HEK293 (cell line): Measurements from ENCODE around the gene KMO.

ENCODE experiments used
- CTCF ChIA-PET: fragments of 350-600 bp; formaldehyde crosslinking; extraction: SDS; loops from one replicate; lab custom pipeline; 2021; ENCODE audit warnings: antibody characterized with exemption; lab: Yijun Ruan, JAX
- POLR2A ChIA-PET: fragments of 300-600 bp; formaldehyde crosslinking; extraction: SDS; loops from one replicate; lab custom pipeline; 2020; ENCODE audit warnings: antibody characterized with exemption, inconsistent platforms; lab: Yijun Ruan, JAX
- H3K27ac ChIP-seq: fragments of 200-500 bp; sonication (Bioruptor generic); 2 replicates; pipeline ENCODE4 v1.5.1; 2014; ENCODE audit warnings: low read depth, low read length, control low read depth, inconsistent platforms; ENCODE audit errors: extremely low read depth
- H3K36me3 ChIP-seq, 2 experiments: fragments of 200-500 bp in 1 of 2; sonication (Bioruptor generic) in 1 of 2; 1 replicate in 1 of 2; 2 replicates in 1 of 2; pipeline ENCODE4 v1.5.1; 2014 to 2017; ENCODE audit warnings: inconsistent platforms in 2 of 2, low read length in 2 of 2; ENCODE audit not compliant: control insufficient read depth in 2 of 2, insufficient read depth in 1 of 2
- H3K4me1 ChIP-seq: fragments of 200-500 bp; sonication (Bioruptor generic); 2 replicates; pipeline ENCODE4 v1.5.1; 2014; ENCODE audit warnings: mild to moderate bottlenecking, low read length, inconsistent platforms; ENCODE audit not compliant: control insufficient read depth, insufficient read depth
- H3K4me3 ChIP-seq: 2 replicates; pipeline ENCODE4 v1.5.1; 2011; ENCODE audit warnings: low read depth, mild to moderate bottlenecking, control low read depth, low read length, moderate library complexity
- H3K9me3 ChIP-seq: fragments of 200-500 bp; sonication (Bioruptor generic); 2 replicates; pipeline ENCODE4 v1.5.1; 2014; ENCODE audit warnings: low read depth, low read length, inconsistent platforms; ENCODE audit not compliant: control insufficient read depth, insufficient read depth
- OVOL3 ChIP-seq: fragments of 450-650 bp; formaldehyde crosslinking; IDR thresholded peaks from 2 replicates; pipeline ENCODE4 v1.5.1; 2016; ENCODE audit warnings: missing biosample characterization, missing genetic modification characterization
- TRIM28 ChIP-seq: IDR thresholded peaks from 2 replicates; pipeline ENCODE4 v1.6.1; 2011; ENCODE audit warnings: low read length, control low read depth, borderline replicate concordance
- TSHZ1 ChIP-seq: fragments of 450-650 bp; formaldehyde crosslinking; IDR thresholded peaks from 2 replicates; pipeline ENCODE4 v1.5.1; 2016; ENCODE audit warnings: missing biosample characterization, missing genetic modification characterization, borderline replicate concordance
- ZNF121 ChIP-seq: fragments of 450-650 bp; formaldehyde crosslinking; IDR thresholded peaks from 2 replicates; pipeline ENCODE4 v1.5.1; 2016; ENCODE audit warnings: missing biosample characterization, missing genetic modification characterization
- ZNF133 ChIP-seq: fragments of 450-650 bp; formaldehyde crosslinking; IDR thresholded peaks from 2 replicates; pipeline ENCODE4 v1.5.1; 2016; ENCODE audit warnings: missing biosample characterization, missing genetic modification characterization
- ZNF2 ChIP-seq: fragments of 450-650 bp; formaldehyde crosslinking; IDR thresholded peaks from 2 replicates; pipeline ENCODE4 v1.5.1; 2016; ENCODE audit warnings: missing biosample characterization, missing genetic modification characterization
- ZNF223 ChIP-seq: fragments of 450-650 bp; formaldehyde crosslinking; IDR thresholded peaks from 2 replicates; pipeline ENCODE4 v1.5.1; 2016; ENCODE audit warnings: missing biosample characterization, missing genetic modification characterization
- ZNF350 ChIP-seq: fragments of 450-650 bp; formaldehyde crosslinking; IDR thresholded peaks from 2 replicates; pipeline ENCODE4 v1.5.0; 2017; ENCODE audit warnings: missing biosample characterization, mild to moderate bottlenecking, missing genetic modification characterization
- ZNF394 ChIP-seq: fragments of 450-650 bp; formaldehyde crosslinking; IDR thresholded peaks from 2 replicates; pipeline ENCODE4 v1.5.1; 2016; ENCODE audit warnings: missing biosample characterization, missing genetic modification characterization, mild to moderate bottlenecking, moderate library complexity, borderline replicate concordance
- ZNF426 ChIP-seq: fragments of 450-650 bp; formaldehyde crosslinking; IDR thresholded peaks from 2 replicates; pipeline ENCODE4 v1.5.1; 2017; ENCODE audit warnings: missing biosample characterization, missing genetic modification characterization, mild to moderate bottlenecking, inconsistent platforms, moderate library complexity
- ZNF518A ChIP-seq: fragments of 450-650 bp; formaldehyde crosslinking; conservative IDR thresholded peaks from 2 replicates; pipeline ENCODE4 v1.5.1; 2016; ENCODE audit warnings: low read depth, missing biosample characterization, missing genetic modification characterization
- ZNF530 ChIP-seq: fragments of 450-650 bp; formaldehyde crosslinking; IDR thresholded peaks from 2 replicates; pipeline ENCODE4 v1.5.1; 2016; ENCODE audit warnings: low read depth, missing biosample characterization, missing genetic modification characterization
- ZNF555 ChIP-seq: fragments of 450-650 bp; formaldehyde crosslinking; conservative IDR thresholded peaks from 2 replicates; pipeline ENCODE4 v1.5.1; 2017; ENCODE audit warnings: missing biosample characterization, mild to moderate bottlenecking, missing genetic modification characterization, inconsistent platforms
- ZNF660 ChIP-seq: fragments of 450-650 bp; IDR thresholded peaks from 2 replicates; pipeline ENCODE4 v1.5.1; 2018; ENCODE audit warnings: missing biosample characterization, mild to moderate bottlenecking, missing genetic modification characterization
- ZNF791 ChIP-seq: fragments of 450-650 bp; formaldehyde crosslinking; IDR thresholded peaks from 2 replicates; pipeline ENCODE4 v1.5.1; 2016; ENCODE audit warnings: missing biosample characterization, missing genetic modification characterization
- ZNF830 ChIP-seq: fragments of 450-650 bp; IDR thresholded peaks from 2 replicates; pipeline ENCODE4 v1.5.0; 2018; ENCODE audit warnings: missing biosample characterization, missing genetic modification characterization, low read depth, mild to moderate bottlenecking, moderate library complexity
- ZSCAN4 ChIP-seq: fragments of 450-650 bp; formaldehyde crosslinking; IDR thresholded peaks from 2 replicates; pipeline ENCODE4 v1.5.1; 2017; ENCODE audit warnings: missing biosample characterization, missing genetic modification characterization
- TF ChIP-seq, protein P1 (sequence below): fragments of 450-650 bp; formaldehyde crosslinking; IDR thresholded peaks from 2 replicates; pipeline ENCODE4 v1.5.1; 2017; ENCODE audit warnings: missing biosample characterization, missing genetic modification characterization

The KMO gene

GRCh38 chr1:241603731-241604245 is 71.6 kb downstream of the KMO start:
- ChIA-PET CTCF (interaction anchor here (0.6 kb wide), 1 partner anchor 8 kb away, joined by 3 read pairs; no protein-coding TSS in a partner anchor), POLR2A (no interaction called here)
- Histone ChIP-seq H3K27ac (no peak overlapping the region), H3K9me3 (no peaks in the 10 kb centered on the region), H3K4me3 (no peak overlapping the region), H3K4me1 (no peaks in the 10 kb centered on the region), H3K36me3 (no peaks in the 10 kb centered on the region)
- TF ChIP-seq ZNF121 (no peak), ZNF791 (tag by site-specific recombination) (no peak), TSHZ1 (tag by site-specific recombination) (no peak), ZNF223 (tag by site-specific recombination) (no peak), TRIM28 (no peak), ZNF2 (no peak)

GRCh38 chr1:241605146-241605805 is 73.1 kb downstream of the KMO start:
- Histone ChIP-seq H3K9me3 (no peaks in the 10 kb centered on the region), H3K27ac (no peak overlapping the region), H3K36me3 (no peaks in the 10 kb centered on the region), H3K4me1 (no peaks in the 10 kb centered on the region), H3K4me3 (no peak overlapping the region)
- TF ChIP-seq ZNF530 (no peak), OVOL3 (tag by site-specific recombination) (no peak)
- POLR2A ChIA-PET = no interaction called here
- CTCF ChIA-PET = interaction anchor here (0.5 to 0.7 kb wide), 2 partner anchors 41 to 277 kb away, joined by 3 to 4 read pairs; no protein-coding TSS in a partner anchor

- H3K27ac ChIP-seq = no peak overlapping the region
- CTCF ChIA-PET = no interaction called here
- no peaks in the 10 kb centered on the region for H3K9me3 ChIP-seq
- POLR2A ChIA-PET = no interaction called here
- H3K4me3 ChIP-seq = no peak overlapping the region
- H3K36me3 ChIP-seq = no peaks in the 10 kb centered on the region
- no peaks in the 10 kb centered on the region for H3K4me1 ChIP-seq
- TF ChIP-seq ZSCAN4 (tag by site-specific recombination) (no peak), ZNF426 (tag by site-specific recombination) (peak; percentile 39), ZNF394 (tag by site-specific recombination) (peak; percentile 48; the same call in 1 of the 2 replicates), ZNF518A (peak; percentile 41; the same call in 1 of the 2 replicates), ZNF133 (tag by site-specific recombination) (no peak), ZNF555 (tag by site-specific recombination) (0 out of 2 replicates have a peak, but pooled peaks have one; percentile 10), ZNF350 (tag by site-specific recombination) (no peak), TRIM28 (no peak), ZNF830 (tag by site-specific recombination) (no peak), ZNF660 (tag by site-specific recombination) (no peak)
- TF ChIP-seq, protein P1, sequence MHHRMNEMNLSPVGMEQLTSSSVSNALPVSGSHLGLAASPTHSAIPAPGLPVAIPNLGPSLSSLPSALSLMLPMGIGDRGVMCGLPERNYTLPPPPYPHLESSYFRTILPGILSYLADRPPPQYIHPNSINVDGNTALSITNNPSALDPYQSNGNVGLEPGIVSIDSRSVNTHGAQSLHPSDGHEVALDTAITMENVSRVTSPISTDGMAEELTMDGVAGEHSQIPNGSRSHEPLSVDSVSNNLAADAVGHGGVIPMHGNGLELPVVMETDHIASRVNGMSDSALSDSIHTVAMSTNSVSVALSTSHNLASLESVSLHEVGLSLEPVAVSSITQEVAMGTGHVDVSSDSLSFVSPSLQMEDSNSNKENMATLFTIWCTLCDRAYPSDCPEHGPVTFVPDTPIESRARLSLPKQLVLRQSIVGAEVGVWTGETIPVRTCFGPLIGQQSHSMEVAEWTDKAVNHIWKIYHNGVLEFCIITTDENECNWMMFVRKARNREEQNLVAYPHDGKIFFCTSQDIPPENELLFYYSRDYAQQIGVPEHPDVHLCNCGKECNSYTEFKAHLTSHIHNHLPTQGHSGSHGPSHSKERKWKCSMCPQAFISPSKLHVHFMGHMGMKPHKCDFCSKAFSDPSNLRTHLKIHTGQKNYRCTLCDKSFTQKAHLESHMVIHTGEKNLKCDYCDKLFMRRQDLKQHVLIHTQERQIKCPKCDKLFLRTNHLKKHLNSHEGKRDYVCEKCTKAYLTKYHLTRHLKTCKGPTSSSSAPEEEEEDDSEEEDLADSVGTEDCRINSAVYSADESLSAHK (tag by site-specific recombination) = no peak
These were observed 74.4 kb downstream of the KMO start for GRCh38 chr1:241606544-241606943.
